Smooth muscle cell (in vitro differentiated cells): ENCODE data around the gene DTWD1. TPM values are rescaled to one million over a fixed set of nuclear protein-coding genes. Genes with fewer than 3 reads are reported as not detected.

Source experiments
- DNase-seq: peaks from one replicate; lab custom pipeline; 2025; ENCODE audit not compliant: unreplicated experiment; lab: John Stamatoyannopoulos, UW
- H2AFZ ChIP-seq: fragments of 200-600 bp; sonication (generic); 2 replicates; pipeline ENCODE4 v1.6.0; 2016; ENCODE audit warnings: antibody characterized with exemption, low read depth, mild to moderate bottlenecking
- H3F3A ChIP-seq: fragments of 200-600 bp; sonication (generic); 2 replicates; pipeline ENCODE4 v1.6.0; 2017; ENCODE audit warnings: antibody characterized with exemption, low read depth
- H3K27ac ChIP-seq: fragments of 200-600 bp; sonication (generic); 2 replicates; pipeline ENCODE4 v1.5.1; 2016; ENCODE audit warnings: low read depth, mild to moderate bottlenecking
- H3K27me3 ChIP-seq: fragments of 200-600 bp; sonication (generic); 2 replicates; pipeline ENCODE4 v1.6.1; 2016; ENCODE audit warnings: low read depth, mild to moderate bottlenecking
- H3K36me3 ChIP-seq: fragments of 200-600 bp; sonication (generic); 2 replicates; pipeline ENCODE4 v1.5.1; 2016; ENCODE audit warnings: low read depth
- H3K4me1 ChIP-seq: fragments of 200-600 bp; sonication (generic); 2 replicates; pipeline ENCODE4 v1.5.1; 2016; ENCODE audit warnings: low read depth
- H3K4me2 ChIP-seq: fragments of 200-600 bp; sonication (generic); 2 replicates; pipeline ENCODE4 v1.6.0; 2016; ENCODE audit warnings: mild to moderate bottlenecking
- H3K4me3 ChIP-seq: fragments of 200-600 bp; sonication (generic); 2 replicates; pipeline ENCODE4 v1.5.1; 2016; ENCODE audit warnings: mild to moderate bottlenecking
- H3K79me2 ChIP-seq: fragments of 200-600 bp; sonication (generic); 2 replicates; pipeline ENCODE4 v1.6.0; 2016; ENCODE audit warnings: low read depth, mild to moderate bottlenecking
- H3K9ac ChIP-seq: fragments of 200-600 bp; sonication (generic); 2 replicates; pipeline ENCODE4 v1.6.0; 2016; ENCODE audit warnings: low read depth
- H3K9me3 ChIP-seq: fragments of 200-600 bp; sonication (generic); replicated peaks from 2 replicates; pipeline ENCODE4 v1.5.1; 2016; ENCODE audit warnings: low read depth
- H4K20me1 ChIP-seq: fragments of 200-600 bp; sonication (generic); 2 replicates; pipeline ENCODE4 v1.6.0; 2016; ENCODE audit warnings: low read depth
- WGBS: methylation state at CpG from one replicate; pipeline ENCODE4 v1.1.7; 2016; ENCODE audit warnings: low lambda C conversion rate; 5-methylcytosine and 5-hydroxymethylcytosine counted together
- polyA plus RNA-seq: library from polyadenylated mRNA; unstranded; fragments of >200 nt; fragmentation: Nextera tagmentation; extraction: Ambion mirVana; gene quantifications from 2 replicates; pipeline ENCODE4 v1.2.1, GENCODE V29; 2016
- total RNA-seq: library from RNA; depleted of rRNA; stranded (reverse); fragments of >200 nt; gene quantifications from 2 replicates; pipeline ENCODE4 v1.2.3, GENCODE V29; 2014
- TF ChIP-seq, protein P1 (sequence below): fragments of 200-600 bp; sonication (generic); IDR thresholded peaks from 2 replicates; pipeline ENCODE4 v1.5.1; 2017; ENCODE audit warnings: borderline replicate concordance, mild to moderate bottlenecking, antibody characterized with exemption; ENCODE audit not compliant: insufficient read depth, poor library complexity, severe bottlenecking

Gene DTWD1
- total and polyA plus RNA-seq, 2 experiments from 2014 or later, result 65.4 to 127 TPM

DNA sequence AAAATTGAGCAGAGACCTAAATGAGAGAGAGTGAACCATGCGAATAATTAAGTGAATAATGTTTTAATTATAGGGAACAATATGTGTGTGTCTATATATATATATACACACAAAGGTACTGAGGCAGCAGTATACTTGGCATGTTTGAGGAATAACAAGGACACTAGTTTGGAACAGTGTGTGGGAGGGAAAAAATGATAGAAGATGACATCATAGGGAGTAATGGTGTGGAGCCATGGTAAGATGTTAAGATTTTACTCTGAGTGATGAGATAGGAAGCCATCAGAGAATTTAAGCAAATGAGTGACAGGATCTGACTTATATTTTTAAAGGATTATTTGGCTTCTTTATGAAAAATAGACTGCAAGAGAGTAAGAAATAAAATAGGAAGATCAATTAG is 29.1 kb downstream of the DTWD1 start:
- no peak overlapping the region for H3K4me3 ChIP-seq
- TF ChIP-seq, protein P1, sequence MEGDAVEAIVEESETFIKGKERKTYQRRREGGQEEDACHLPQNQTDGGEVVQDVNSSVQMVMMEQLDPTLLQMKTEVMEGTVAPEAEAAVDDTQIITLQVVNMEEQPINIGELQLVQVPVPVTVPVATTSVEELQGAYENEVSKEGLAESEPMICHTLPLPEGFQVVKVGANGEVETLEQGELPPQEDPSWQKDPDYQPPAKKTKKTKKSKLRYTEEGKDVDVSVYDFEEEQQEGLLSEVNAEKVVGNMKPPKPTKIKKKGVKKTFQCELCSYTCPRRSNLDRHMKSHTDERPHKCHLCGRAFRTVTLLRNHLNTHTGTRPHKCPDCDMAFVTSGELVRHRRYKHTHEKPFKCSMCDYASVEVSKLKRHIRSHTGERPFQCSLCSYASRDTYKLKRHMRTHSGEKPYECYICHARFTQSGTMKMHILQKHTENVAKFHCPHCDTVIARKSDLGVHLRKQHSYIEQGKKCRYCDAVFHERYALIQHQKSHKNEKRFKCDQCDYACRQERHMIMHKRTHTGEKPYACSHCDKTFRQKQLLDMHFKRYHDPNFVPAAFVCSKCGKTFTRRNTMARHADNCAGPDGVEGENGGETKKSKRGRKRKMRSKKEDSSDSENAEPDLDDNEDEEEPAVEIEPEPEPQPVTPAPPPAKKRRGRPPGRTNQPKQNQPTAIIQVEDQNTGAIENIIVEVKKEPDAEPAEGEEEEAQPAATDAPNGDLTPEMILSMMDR, result no peak
- H2AFZ ChIP-seq, result no peak overlapping the region
- H3K9me3 ChIP-seq, result peaks cover 6% of the 10 kb centered on the region
- H3K4me2 ChIP-seq, result no peak overlapping the region
- H3K27ac ChIP-seq, result no peak overlapping the region
- H3K36me3 ChIP-seq, result no peaks in the 10 kb centered on the region
- no peaks in the 10 kb centered on the region for H3K27me3 ChIP-seq
- H4K20me1 ChIP-seq, result no peaks in the 10 kb centered on the region
- 95% methylated on average over 1 of the region's 1 CpG for WGBS
- no peaks in the 10 kb centered on the region for H3F3A ChIP-seq
- no peaks in the 10 kb centered on the region for H3K79me2 ChIP-seq
- H3K9ac ChIP-seq, result no peak overlapping the region
- no peaks in the 10 kb centered on the region for H3K4me1 ChIP-seq
- DNase-seq, result no peak

DNA sequence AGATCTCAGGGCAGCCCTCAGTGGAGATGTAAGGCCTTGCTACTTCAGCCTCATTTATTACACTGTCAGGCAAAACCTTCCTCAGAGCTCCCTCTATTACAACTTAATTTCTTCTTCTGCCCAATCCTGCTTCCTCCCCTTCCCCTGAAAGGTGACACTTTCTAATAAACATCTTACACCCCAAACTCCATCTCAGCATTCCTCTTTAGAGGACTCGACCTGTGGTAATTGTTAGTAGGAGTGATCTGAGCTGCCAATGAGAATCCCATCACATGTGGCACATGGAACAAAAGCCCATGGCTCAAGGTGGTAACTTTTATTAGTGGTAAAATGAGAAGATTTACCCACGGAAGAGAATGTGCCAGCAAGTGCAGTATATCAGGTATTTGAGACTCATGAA is 29.8 kb downstream of the DTWD1 start:
- WGBS, result 92% methylated on average over 2 of the region's 2 CpGs
- DNase-seq, result no peak
- TF ChIP-seq, protein P1, result no peak

DNA sequence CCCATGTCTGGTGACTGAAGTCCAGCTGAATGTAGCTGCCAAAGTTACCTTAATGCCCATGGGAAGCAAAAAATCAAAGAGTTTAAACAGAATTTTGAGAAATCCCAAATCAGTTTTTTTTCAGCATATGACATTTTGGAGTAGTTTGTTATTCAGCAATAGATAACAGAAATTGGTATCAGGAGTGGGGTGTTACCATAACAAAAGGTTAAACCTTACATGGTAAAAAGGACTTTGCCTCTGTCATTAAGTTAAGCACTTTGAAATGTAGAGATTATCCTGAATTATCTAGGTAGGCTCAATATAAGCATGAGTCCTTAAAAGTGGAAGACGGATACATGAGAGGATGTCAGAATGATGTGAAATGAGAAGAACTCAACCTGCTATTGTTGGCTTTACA is 32.1 kb downstream of the DTWD1 start:
- Histone ChIP-seq H3K9ac (no peak overlapping the region), H3K9me3 (peaks cover 6% of the 10 kb centered on the region), H2AFZ (no peak overlapping the region), H3K4me1 (no peaks in the 10 kb centered on the region), H3K27ac (no peak overlapping the region), H4K20me1 (no peaks in the 10 kb centered on the region), H3F3A (no peaks in the 10 kb centered on the region), H3K4me2 (no peak overlapping the region), H3K4me3 (no peak overlapping the region), H3K27me3 (no peaks in the 10 kb centered on the region), H3K36me3 (no peaks in the 10 kb centered on the region), H3K79me2 (no peaks in the 10 kb centered on the region)
- TF ChIP-seq, protein P1, result no peak
- 92% methylated on average over 1 of the region's 1 CpG for WGBS
- no peak for DNase-seq

More for the DNA sequence above, 29.8 kb downstream of the DTWD1 start:
- H3K4me2 ChIP-seq, result no peak overlapping the region
- no peak overlapping the region for H3K9ac ChIP-seq
- H3K36me3 ChIP-seq, result no peaks in the 10 kb centered on the region
- H3K27me3 ChIP-seq, result no peaks in the 10 kb centered on the region
- no peak overlapping the region for H3K4me3 ChIP-seq
- no peaks in the 10 kb centered on the region for H3K79me2 ChIP-seq
- H2AFZ ChIP-seq, result no peak overlapping the region
- no peaks in the 10 kb centered on the region for H3F3A ChIP-seq
- no peaks in the 10 kb centered on the region for H3K4me1 ChIP-seq
- peaks cover 6% of the 10 kb centered on the region for H3K9me3 ChIP-seq
- H3K27ac ChIP-seq, result no peak overlapping the region
- no peaks in the 10 kb centered on the region for H4K20me1 ChIP-seq

DNA sequence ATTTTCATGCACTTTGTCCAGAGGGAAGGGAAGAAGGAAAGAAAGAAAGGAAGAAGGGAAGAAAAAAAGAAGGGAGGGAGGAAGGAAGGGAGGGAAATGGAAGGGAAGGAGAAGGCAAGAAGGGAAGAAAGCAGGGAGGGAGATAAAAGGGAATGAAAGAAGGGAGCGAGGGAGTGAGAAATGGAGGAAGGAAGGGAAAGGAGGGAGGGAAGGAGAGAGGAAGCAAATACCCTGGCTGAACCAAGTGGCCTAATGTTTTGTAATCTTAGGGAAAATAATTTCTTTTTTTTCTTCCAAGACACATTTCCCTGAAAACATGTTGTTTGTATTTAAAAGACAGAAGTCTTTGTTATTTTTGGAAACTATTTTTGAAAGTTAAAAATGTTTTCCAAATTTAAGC is 35.9 kb downstream of the DTWD1 start:
- DNase-seq, result no peak
- Histone ChIP-seq H3K36me3 (no peaks in the 10 kb centered on the region), H3F3A (no peaks in the 10 kb centered on the region), H3K4me2 (no peak overlapping the region), H2AFZ (no peak overlapping the region), H3K79me2 (no peaks in the 10 kb centered on the region), H3K27me3 (no peaks in the 10 kb centered on the region), H3K9ac (no peak overlapping the region), H3K4me1 (no peaks in the 10 kb centered on the region), H3K4me3 (no peak overlapping the region), H4K20me1 (no peaks in the 10 kb centered on the region), H3K27ac (no peak overlapping the region), H3K9me3 (peaks cover 6% of the 10 kb centered on the region)
- WGBS, result 79% methylated on average over 1 of the region's 1 CpG
- TF ChIP-seq, protein P1, result no peak
